Measurements from ENCODE around the gene TKT.

TKT gene

DNA sequence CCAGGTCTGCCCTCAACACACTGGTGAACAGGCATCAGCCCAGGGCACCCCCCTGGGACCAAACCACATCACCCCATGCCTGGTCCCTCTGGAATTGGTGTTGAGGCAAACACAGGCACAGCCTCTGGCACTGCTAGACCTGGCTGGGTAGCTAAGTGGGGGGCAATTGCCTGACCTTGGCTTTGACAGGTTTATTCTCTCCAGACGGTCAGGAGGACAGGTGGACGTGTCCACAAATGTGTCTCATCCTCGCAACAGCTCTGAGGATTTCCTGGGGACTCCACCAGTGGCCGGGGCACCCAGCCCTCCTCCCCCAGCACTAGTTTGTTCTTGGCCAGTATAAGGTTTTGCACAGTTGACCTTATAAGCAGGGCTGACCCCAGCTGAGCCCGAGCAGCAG lies 31.3 kb downstream of the TKT start:
- DNase-seq (ENCODE audit: low read depth, low spot score) = no peak

DNA sequence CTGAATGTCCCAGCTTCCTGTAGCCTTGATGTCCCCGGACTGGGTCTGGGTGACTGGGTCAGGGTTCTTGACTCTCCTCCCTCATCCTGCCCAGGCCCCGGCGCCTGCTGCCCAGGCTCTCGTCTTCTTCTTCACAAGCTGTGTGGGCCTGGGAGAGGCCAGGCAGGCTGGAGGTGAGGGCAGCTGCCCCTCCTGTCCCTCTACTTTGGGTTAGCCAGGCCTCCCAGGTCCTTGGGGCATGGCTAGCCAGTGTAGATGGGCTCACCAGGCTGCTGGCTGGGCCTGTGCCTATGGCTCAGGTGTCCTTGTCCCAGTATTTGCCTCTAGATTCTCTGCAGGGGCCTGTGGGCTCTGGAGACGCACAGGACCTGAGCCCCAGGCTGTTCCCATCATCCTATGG lies 31.8 kb downstream of the TKT start:
- no peak for DNase-seq (ENCODE audit: low read depth, low spot score)

DNA sequence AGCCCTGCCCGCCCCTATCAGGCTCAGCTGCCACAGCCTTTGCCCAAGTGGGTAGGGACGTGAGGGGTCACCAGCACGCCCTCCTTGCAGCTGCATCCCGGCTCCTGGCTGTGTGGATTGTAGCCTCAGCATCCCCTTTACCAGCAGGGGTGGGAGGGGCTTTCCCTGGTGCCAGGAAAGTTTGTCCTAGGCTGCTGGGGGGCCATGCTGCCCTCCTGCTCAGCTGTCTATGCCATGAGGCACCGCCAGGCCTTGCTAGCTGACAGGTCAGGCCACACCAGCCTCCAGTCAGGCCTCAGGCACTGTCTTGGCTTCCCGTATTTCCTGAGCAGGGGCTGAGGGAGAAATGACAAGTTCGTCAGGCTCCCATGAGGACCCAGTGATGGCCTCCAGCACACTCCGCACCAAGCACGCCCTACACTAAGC lies 32.3 kb downstream of the TKT start:
- DNase-seq (ENCODE audit: low read depth, low spot score) = no peak

DNA sequence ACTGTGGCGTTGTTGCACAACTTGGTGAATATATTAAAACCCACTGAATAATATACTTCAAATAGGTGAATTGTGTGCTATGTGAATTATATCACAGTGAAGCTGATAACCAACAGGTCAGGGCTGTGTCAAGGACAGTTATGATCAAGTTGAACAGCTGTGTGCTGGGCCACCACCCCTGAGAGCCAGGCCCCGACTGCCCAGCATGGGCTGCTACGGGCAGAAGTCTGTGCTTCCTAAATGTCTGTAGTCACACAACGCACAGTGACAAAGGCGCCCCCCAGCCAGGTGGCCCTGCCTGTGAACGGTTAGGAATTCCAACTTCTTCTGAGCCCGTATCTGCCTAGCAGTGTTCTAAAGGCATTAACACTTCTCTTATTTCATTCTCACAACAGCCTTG lies 32.8 kb downstream of the TKT start:
- no peak for DNase-seq (ENCODE audit: low read depth, low spot score)

DNA sequence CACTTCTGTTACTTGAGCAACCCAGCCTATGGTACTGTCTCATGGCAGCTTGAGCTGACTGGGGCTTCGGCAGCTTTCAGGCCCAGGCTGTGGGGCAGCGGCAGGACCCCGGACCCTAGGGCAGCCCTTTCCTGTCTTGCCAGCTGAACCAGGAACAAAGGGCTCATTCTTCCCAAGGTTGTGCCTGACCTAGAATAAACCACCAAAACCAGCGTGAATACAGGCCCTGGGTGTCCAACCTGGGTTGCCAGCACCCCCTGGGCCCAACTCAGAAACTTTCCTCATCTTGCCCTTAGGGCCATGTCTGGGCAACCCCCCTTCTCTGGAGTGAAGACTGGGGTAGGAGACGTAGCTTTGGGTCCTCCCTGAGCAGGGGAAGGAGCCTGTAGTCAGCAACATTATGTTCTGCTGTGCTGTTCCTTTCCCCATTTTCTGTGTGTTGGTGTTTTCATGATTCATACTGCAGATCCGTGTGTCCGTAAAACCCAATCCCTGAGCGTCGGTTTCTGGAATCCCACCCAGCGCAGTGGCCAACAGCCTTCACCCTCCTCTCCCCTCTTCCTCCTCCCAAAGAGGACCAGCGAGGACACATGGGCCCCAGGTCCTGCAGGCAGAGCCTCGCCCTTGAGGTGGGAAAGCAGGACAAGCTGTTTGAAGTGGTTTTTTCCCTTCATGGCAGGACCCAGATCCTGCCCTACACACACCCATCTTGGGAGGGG lies 33.5 kb downstream of the TKT start:
- no peak for DNase-seq (ENCODE audit: low read depth, low spot score)

DNA sequence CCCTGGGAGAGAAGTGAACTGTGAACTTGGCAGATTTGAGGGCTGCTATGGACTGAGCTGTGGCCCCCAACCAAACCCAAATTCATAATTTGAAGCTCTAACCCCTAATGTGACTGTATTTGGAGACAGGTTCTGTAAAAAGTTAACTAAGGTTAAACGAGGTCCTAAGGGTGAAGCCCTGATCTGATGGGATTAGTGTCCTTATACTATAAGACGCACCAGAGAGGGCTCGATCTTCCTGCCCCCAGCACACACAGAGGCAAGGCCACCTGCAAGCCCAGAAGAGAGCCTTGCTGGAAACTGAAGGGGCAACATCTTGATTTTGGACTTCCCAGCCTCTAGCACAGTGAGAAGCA lies 34.0 kb downstream of the TKT start:
- no peak for DNase-seq (ENCODE audit: low read depth, low spot score)

DNA sequence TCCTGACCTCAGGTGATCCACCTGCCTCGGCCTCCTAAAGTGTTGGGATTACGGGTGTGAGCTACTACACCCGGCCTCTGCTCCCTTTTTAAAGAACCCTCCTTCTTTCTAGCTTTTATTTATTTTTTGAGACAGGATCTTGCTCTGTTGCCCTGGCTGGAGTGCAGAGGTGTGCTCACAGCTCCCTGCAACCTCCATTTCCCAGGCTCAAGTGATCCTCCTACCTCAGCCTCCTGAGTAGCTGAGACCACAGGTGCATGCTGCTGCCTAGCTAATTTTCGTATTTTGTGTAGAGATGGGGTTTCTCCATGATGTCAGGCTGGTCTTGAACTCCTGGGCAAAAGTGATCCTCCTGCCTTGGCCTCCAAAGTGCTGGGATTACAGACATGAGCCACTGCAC lies 34.5 kb downstream of the TKT start:
- no peak for DNase-seq (ENCODE audit: low read depth, low spot score)

DNA sequence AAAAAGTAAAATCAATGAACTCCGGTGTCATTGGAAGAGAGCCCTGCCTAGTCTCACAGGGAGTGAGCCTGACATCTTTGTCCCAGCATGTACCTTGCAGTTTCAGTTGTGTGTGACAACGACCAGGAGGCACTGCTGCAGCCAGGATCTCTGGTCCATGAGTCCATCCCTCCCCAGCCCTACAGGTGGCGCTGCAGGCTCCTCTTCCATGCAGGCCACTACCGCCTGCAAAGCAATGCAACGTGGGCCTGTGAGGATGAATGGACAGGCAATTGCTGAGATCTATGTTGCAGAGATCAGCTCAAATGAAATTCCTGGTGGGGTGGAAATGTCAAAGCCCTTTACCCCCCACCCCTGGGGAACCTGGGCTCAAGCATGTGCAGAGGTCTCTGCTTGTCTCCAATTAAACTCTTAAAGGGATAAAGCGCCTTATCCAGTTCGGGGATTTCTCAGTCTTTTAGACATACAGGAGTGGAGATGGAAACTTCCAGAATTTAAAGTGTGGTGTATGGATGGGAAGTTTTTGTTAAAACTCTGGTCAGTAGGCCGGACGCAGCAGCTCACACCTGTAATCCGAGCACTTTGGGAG lies 35.8 kb downstream of the TKT start:
- peak; percentile 90 for DNase-seq (ENCODE audit: low read depth, low spot score)

DNA sequence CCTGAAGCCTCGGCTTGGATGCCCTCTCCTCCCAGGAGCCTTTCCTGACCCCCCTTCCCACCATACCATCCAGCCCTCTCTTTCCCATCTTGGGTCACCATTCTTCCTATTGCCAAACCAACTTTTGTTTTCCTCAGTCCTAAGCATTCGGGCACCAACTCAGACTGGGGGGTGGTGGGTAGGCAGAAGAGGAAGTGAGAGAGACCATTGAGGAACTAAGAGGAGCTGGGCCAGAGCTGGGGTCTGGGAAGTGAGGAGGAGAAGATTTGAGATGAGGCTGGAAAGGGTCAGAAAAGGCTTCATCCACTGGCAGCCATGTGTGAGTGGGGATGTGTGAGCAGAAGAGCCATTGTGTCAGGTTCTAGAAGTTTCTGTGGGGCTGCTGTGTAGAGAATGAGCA lies 37.7 kb downstream of the TKT start:
- no peak for DNase-seq (ENCODE audit: low read depth, low spot score)

DNA sequence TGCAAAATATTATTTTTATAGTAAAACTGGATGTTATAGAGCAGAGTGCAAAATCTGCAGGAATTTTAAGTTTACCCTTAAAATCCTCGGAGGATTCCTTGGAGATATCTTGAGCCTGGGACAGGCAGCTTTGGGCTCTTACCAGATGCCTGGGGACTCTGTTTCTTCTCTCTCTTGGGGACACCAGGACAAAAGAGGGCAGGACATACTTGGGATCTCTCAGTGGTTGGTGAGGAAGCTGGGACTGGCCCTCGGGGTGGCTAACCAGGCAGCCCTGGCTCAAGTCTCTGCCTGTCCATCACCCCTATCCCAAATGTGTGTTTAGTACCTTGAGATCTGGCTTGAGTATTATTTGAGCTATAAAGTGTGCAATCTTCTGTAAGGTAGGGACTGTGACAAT lies 38.6 kb downstream of the TKT start:
- no peak for DNase-seq (ENCODE audit: low read depth, low spot score)

DNA sequence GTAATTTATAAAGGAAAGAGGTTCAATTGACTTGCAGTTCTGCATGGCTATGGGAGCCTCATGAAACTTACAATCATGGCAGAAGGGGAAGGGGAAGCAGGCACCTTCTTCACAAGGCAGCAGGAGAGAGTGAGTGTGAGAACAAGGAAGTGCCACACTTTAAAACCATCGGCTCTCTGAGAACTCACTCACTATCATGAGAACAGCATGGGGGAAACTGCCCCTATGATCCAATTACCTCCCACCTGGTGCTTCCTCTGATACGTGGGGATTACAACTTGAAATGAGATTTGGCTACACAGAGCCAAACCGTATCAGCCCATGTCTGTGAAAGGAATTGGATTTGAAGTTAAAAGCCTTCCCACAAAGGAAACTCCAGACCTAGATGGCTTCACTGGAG lies 39.1 kb downstream of the TKT start:
- DNase-seq (ENCODE audit: low read depth, low spot score) = no peak

DNA sequence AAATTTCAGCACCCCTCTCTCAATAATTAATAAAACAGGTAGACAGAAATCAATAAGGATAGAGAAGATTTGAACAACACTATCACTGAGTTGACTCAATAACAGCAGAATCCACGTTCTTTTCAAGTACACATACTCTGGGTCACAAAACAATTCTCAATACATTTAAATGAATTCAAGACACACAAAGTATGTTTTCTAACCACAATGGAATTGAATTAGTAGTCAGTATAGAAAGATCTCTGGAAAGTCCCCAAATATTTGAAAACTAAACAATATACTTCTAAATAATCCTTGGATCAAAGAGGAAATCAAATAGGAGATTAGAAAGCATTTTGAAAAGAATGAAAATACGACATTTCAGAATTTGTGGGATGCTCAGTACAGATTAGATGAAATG lies 40.0 kb downstream of the TKT start:
- DNase-seq (ENCODE audit: low read depth, low spot score) = no peak

DNA sequence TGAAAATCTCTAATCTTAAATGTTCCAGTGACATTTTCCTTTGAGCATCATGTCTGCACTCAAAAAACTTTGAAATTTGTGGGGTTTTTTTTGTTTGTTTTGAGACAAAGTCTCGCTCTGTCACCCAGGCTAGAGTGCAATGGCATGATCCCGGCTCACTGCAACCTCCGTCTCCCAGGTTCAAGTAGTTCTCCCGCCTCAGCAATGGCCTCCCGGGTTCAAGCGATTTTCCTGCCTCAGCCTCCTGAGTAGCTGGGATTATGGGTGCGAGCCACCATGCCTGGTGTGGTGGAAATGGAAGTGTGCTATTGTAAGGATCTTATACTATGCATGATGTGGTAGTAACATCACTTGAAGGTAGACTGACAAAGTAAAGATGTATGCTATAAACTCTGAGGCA lies 42.5 kb downstream of the TKT start:
- no peak for DNase-seq (ENCODE audit: low read depth, low spot score)

DNA sequence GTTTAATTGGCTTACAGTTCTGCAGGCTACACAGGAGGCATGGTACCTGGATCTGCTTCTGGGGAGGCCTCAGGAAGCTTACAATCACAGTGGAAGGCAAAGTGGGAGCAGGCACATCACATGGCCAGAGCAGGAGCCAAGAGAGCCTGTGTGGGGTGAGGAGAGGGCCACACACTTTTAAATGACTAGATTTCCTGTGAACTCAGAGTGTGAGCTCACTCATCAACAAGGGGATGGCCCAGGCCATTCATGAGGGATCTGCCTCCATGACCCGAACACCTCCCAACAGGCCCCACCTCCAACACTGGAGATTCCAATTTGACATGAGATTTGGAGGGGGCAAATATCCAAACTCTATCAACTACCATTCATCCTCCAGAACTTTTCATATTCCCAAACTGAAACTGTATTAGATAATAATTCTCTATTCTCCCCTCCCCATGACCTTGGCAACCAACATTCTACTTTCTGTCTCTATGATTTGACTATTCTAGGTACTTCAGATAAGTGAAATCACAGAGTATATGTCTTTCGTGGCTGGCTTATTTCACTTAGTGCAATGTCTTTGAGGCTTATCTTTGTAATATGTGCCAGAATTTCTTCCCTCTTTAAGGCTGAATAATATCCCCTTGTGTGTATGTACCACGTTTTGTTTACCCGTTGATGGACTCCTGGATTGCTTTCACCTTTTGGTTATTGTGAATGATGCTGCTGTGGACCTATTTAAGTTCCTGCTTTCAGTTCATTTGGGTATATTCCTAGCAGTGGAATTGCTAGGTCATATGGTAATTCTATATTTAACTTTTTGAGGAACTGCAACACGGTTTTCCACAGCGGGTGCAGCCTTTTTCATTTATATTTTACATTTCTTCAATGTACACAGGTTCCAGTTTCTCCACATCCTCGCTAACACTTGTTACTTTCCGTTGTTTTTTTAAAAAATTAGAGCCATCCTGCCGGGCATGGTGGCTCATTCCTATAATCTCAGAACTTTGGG lies 43.8 kb downstream of the TKT start:
- no peak for DNase-seq (ENCODE audit: low read depth, low spot score)

DNA sequence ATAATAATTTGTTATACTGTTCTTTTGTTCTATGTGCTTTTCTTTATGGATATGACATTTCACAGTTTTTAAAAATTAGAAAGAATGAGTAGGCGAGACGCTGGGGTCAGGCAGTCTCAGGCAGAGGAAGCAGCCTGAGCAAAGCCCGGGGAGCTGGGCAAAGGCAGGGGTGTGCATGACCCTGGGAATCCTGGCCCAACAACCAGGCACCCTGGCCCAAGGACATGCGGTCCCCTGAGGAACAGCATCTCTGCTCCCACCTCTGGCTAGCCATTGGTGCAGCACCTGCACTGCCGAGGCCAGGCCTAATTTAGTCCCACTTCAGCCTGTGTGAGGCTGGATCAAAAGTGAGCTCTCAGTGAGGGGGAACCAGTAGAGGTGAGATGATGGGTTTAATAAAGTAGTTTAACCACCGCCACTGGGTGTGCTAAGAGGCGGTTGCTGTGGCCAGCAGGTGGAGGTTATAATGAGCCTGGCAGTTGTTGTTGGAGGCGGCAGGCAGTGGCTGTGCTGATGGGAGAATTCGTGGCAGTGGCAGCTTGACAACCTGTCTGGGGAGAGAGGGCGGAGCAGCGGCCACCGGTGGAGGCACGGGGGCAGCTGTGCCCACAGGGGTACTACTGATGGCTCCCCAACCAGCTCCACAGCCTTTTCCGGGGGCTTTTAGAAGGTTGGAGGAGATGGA lies 53.3 kb downstream of the TKT start:
- DNase-seq (ENCODE audit: low read depth, low spot score) = no peak

DNA sequence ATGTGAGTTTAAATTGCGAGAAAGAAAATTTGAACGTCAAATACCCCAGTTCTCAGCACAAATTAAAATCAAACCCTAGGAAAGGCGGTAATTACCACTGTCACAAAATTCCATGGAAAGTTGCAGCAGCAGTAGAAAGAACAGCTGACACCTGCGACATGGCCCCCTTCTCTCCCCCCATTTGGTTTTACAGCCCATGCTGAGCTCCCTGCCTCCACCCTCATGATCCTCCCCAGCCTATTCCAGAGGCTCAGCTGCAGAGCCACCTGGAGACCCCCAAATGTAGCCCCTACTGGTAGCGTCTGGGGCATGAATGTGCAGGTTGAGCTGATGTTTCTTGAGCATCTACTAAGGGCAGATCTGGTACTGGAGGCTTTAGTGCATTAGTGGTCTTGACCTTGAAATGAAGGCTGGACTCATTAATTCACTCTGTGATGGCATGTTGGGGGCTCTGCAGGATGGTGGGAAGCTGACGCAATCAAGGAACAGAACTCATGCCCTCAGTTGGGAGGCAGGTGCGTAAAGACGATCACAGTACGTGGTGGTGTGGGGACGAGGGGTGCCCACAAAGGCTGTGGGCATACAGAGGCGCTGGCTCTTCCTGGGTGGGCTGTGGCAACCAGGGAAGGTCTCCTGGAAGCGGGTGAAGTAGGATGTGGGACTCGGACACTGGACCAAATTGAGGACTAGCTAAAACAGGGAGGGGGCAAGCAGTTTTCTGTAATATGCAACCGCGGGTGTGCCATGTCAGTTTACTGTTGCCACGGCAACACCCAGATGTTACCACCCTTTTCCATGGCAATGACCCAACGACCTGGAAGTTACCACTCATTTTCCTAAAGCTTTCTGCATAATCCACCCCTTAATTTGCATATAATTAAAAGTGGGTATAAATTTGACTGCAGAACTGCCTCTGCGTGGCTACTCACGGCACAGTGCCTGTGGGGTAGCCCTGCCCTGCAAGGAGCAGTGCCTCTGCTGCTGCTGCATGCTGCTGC lies 55.0 kb downstream of the TKT start:
- no peak for DNase-seq (ENCODE audit: low read depth, low spot score)

DNA sequence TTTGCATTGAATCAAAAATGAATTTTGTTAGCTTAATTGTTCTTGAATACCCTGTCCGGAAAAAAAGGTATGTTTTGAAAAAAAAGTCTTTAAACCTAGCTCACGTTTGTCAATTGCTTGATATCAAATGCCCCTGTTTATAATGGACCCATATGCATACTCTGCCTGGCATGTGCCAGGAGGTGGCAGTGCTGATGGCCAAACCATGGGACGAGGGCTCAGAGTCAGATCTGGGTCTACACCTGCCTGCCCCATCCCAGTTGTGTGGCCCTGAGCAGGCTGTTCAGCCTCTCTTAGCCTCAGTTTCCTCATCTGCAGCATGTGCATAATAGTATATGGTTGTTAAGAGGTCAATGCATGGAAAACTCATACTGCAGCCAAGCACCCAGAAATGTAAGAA lies 56.0 kb downstream of the TKT start:
- DNase-seq (ENCODE audit: low read depth, low spot score) = no peak

DNA sequence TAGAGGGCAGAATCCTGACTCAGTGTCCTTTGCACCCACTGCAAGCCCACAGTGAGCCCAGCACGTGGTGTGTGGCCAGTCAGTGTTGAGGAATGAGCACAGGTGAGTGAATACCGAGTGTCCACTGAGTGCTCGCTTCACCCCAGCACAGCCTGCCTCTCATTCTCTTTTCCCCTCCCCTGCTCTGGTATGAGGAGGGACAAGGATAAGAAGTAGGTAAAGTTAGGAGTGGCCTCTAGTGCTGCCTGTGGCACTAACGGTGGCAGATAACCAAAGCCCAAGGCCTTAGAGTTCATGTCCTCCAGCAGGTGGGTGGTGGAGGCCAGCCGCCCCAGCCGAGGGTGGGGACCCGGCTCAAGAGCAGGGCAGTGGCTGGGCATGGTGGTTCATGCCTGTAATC lies 56.8 kb downstream of the TKT start:
- no peak for DNase-seq (ENCODE audit: low read depth, low spot score)

DNA sequence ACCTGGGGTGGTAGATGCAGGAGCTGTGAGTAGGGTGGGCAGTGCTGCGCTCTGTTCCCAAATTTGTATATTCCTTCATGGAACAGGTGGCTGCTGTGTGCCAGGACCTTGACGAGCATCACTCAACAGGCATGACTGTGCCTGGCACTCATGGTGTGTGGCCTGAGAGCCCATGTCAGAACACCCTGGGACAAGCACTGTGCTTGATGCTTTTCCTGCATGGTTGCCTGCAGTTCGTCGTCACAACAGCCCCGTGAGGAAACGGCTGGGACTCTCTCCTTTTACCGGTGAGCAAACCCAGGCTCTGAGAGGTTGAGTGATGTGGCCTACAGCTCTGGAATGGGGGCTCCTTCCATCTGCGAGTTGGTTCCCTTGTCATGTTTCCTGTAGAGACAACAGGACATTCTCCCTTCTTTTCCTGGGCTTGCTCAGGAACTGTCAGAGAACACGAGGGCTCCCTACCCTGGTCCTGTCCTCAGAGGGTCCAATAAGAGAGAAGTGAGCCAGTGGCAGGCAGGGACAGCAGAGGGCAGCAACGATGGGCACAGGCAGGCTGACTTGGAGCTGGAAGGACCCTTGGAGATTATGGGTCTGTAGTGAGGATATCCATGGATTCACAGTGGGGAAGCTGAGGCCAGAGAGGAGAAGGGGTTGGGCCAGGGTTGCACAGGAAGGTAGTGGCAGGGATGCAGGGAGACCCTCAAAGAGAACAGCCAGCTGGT lies 57.4 kb downstream of the TKT start:
- no peak for DNase-seq (ENCODE audit: low read depth, low spot score)
